Vagina (tissue), 2 donors: Measurements from ENCODE around the gene RGPD8. TPM values are rescaled to one million over a fixed set of nuclear protein-coding genes. Genes with fewer than 3 reads are reported as not detected.

ENCODE experiments used
- DNase-seq, 2 donors: peaks; one replicate each; pipeline ENCODE4 v3.0.0-alpha.2; 2017; ENCODE audit errors: extremely low spot score in 2 of 2
- H3K27ac ChIP-seq: fragments of 200-600 bp; sonication (generic); one replicate; pipeline ENCODE4 v1.5.1; 2019
- H3K27me3 ChIP-seq: fragments of 200-600 bp; sonication (generic); one replicate; pipeline ENCODE4 v1.5.1; 2019
- H3K36me3 ChIP-seq, 2 donors: fragments of 200-600 bp; sonication (generic); one replicate each; pipeline ENCODE4 v1.5.1; 2017 to 2019
- H3K4me1 ChIP-seq: fragments of 200-600 bp; sonication (generic); one replicate; pipeline ENCODE4 v1.5.1; 2019
- H3K4me3 ChIP-seq, 2 donors: fragments of 200-600 bp; sonication (generic); 1 replicate in 1 of 2; 2 replicates in 1 of 2; pipeline ENCODE4 v1.5.1; 2016 to 2019
- H3K9me3 ChIP-seq: fragments of 200-600 bp; sonication (generic); one replicate; pipeline ENCODE4 v1.5.1; 2019
- POLR2A ChIP-seq, 2 donors: fragments of 450-650 bp; IDR thresholded peaks; one replicate each; pipeline ENCODE4 v1.6.1; 2017; ENCODE audit warnings: antibody characterized with exemption in 2 of 2, mild to moderate bottlenecking in 2 of 2, moderate library complexity in 2 of 2
- POLR2AphosphoS5 ChIP-seq, 2 donors: sonication (generic); formaldehyde crosslinking; IDR thresholded peaks; one replicate each; pipeline ENCODE4 v1.9.0; 2017; ENCODE audit warnings: antibody characterized with exemption in 2 of 2, mild to moderate bottlenecking in 2 of 2, low read depth in 1 of 2; ENCODE audit not compliant: insufficient read depth in 1 of 2
- intact Hi-C: fragments of 100-400 bp; cut with DNase I; formaldehyde crosslinking; loops from one replicate; pipeline ENCODE4 v1.15.1; 2023
- total RNA-seq: library from RNA; depleted of rRNA; stranded (reverse); fragments of >200 nt; gene quantifications from one replicate; pipeline ENCODE4 v1.2.3, GENCODE V29; 2016
- TF ChIP-seq, protein P1 (sequence below), 3 experiments: fragments of 450-650 bp in 2 of 3; fragments of 200-600 bp in 1 of 3; sonication (generic) in 1 of 3; IDR thresholded peaks; one replicate each; pipeline ENCODE4 v1.5.1; 2017 to 2019; ENCODE audit warnings: antibody characterized with exemption in 3 of 3, mild to moderate bottlenecking in 2 of 3, moderate library complexity in 2 of 3

The RGPD8 gene
- total RNA-seq, 1 donor from 2014 or later, result 26.3 TPM

DNA sequence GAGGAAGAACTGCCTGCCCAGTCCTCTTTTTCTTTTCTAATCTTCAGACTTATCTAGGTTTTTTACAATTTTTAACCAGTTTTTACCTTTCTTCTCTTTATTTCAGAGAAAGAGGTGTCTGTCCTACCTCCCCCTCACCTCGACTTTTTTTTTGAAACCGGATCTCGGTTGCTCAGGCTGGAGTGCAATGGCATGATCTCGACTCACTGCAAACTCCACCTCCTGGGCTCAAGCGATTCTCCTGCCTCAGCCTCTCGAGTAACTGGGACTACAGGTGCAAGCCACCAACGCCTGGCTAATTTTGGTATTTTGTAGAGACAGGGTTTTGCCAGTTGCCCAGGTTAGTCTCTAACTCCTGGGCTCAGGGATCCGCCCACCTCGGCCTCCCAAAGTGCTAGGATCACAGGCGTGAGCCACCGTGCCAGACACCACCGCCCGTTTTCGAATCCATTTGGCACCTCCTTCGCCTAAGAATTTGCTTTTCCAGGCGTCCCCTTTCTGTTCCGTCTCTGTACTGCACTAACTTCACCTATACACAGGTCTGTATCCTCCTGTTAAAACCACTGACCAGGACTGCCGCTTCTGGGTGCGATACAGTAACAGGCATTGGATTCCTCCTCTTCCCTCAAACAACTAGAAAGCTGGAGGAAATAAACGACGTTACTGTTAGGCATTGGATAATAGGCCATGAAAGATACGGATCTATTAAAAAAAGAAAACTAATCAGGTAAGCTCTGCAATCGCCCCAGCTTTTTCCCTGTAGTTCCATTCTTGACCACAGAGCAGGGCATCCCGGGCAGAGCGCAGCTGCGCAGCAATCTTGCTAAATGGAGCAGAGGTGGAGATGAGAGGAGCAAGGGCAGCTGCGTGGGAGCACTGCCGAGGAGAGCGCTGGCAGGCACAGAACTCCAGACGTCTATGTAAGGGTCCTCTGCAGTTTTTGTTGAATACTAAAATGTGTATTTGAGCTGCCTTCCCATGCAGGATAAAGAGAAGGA, 88.1 kb downstream of the RGPD8 start:
- intact Hi-C loops, result no loop called here
- no peak for TF ChIP-seq POLR2A (IDR thresholded peaks at IDR 0.05)

DNA sequence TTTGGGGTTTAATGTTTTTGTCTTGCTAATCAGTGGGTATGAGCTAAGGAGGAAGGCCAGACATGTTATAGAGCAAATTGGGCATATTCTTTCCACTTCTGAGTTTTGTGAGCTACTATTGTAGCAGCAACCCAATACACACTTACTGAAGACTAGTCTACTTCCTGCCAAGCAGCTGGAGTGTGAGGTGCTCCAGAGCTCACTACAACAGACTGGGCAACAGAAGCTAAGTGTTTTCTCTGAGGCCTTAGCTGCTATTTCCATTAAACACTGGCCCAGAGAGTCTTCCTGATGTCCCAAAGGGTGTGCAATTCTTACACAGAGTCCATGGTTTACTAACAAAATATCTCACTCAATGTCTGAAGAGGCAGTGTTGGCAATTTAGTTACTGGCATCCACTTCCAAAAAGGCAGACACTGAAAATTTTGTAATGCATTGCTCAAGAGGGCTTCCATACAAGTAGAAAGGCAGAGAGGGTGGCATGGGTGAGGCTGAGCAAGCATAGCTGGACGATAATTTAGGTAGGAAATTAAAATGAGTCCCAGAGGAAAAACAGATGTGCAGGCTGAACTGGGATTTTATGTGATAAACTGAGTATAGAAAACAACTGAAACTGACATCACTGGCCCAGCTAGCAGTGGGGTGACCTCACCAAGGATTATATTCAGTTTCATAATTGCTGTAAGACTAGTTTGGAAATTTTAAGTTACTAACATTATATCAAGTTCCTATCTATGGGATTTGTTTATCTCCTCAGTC, 89.4 kb downstream of the RGPD8 start:
- Histone ChIP-seq H3K27ac (no peak overlapping the region), H3K36me3 (no peaks in the 10 kb centered on the region), H3K4me1 (no peaks in the 10 kb centered on the region), H3K9me3 (no peaks in the 10 kb centered on the region), H3K4me3 (no peak overlapping the region), H3K27me3 (no peaks in the 10 kb centered on the region)
- no peak for TF ChIP-seq POLR2A (IDR thresholded peaks at IDR 0.05)
- TF ChIP-seq, protein P1, sequence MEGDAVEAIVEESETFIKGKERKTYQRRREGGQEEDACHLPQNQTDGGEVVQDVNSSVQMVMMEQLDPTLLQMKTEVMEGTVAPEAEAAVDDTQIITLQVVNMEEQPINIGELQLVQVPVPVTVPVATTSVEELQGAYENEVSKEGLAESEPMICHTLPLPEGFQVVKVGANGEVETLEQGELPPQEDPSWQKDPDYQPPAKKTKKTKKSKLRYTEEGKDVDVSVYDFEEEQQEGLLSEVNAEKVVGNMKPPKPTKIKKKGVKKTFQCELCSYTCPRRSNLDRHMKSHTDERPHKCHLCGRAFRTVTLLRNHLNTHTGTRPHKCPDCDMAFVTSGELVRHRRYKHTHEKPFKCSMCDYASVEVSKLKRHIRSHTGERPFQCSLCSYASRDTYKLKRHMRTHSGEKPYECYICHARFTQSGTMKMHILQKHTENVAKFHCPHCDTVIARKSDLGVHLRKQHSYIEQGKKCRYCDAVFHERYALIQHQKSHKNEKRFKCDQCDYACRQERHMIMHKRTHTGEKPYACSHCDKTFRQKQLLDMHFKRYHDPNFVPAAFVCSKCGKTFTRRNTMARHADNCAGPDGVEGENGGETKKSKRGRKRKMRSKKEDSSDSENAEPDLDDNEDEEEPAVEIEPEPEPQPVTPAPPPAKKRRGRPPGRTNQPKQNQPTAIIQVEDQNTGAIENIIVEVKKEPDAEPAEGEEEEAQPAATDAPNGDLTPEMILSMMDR (IDR thresholded peaks at IDR 0.05), result no peak
- no peak for TF ChIP-seq POLR2AphosphoS5 (IDR thresholded peaks at IDR 0.05; ENCODE audit: insufficient read depth in 1 of 2, low read depth in 1 of 2)
- no peak for DNase-seq
- intact Hi-C loops, result no loop called here

More for the DNA sequence above, 88.1 kb downstream of the RGPD8 start:
- H3K4me3 ChIP-seq, result no peak overlapping the region
- H3K4me1 ChIP-seq, result no peaks in the 10 kb centered on the region
- H3K27me3 ChIP-seq, result no peaks in the 10 kb centered on the region
- DNase-seq, result no peak
- H3K27ac ChIP-seq, result no peak overlapping the region
- no peaks in the 10 kb centered on the region for H3K9me3 ChIP-seq
- H3K36me3 ChIP-seq, result no peaks in the 10 kb centered on the region

DNA sequence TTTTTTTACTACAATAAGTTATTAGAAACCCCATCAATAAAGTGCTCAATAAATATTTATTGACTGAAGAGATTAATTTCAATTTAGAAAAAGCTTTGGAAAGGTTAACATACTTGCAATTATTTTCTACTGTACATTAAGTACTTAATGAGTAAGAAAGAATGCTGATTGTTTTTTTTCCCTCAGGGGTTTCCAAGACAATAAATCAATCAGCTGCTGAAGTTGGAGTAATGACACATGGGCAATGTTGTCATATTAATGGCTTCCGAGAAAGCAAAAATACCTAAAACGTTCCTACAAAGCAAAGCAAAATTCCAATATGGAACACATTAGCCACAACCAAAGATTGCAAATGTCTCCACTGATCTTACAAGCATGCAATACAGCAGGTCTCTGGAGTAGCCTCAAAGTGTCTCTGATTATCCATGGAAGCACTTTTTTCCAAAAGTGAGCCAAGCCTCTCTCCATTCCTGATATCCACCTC, 91.3 kb downstream of the RGPD8 start:
- TF ChIP-seq POLR2A (IDR thresholded peaks at IDR 0.05) (no peak), POLR2AphosphoS5 (IDR thresholded peaks at IDR 0.05; ENCODE audit: insufficient read depth in 1 of 2, low read depth in 1 of 2) (no peak)
- TF ChIP-seq, protein P1 (IDR thresholded peaks at IDR 0.05), result no peak
- intact Hi-C loops, result no loop called here
- Histone ChIP-seq H3K36me3 (no peaks in the 10 kb centered on the region), H3K4me1 (no peaks in the 10 kb centered on the region), H3K27ac (no peak overlapping the region), H3K9me3 (no peaks in the 10 kb centered on the region), H3K4me3 (no peak overlapping the region), H3K27me3 (no peaks in the 10 kb centered on the region)
- no peak for DNase-seq

DNA sequence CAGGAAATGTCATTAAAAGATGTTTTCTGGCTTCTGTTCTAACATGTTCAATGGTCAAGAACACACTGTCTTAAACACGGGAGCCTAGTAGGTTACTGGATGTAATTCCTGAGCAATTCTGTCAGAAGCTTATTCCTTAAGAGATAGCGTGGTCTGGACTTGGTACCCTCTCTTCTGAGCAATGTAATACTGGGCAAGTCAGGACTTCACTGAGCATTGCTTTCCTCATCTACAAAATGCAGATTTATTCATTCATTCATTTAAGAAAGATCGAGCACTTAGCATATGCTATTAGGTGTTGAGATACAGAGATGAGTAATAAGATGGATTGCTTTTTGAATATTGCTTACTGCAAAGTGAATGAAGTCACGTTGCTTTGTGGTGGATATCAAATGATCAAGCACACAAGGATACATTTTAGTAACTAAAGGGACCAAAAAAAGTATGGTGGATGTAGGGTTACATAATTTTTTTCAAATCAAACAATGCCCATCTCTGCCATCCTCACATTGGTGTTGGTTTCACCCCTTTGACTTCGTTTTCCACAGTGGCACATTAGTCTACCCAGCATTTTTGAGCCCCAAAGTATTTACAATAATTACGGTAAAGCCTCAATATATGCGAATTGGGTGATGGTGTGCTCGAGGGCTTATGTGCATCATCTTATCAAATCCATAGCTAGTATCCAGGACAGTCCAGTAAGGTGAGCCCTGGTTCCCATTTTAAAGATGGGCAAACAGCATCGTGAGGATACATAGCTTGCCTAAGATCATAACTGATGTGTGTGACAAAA, 92.8 kb downstream of the RGPD8 start:
- Histone ChIP-seq H3K4me3 (no peak overlapping the region), H3K27ac (no peak overlapping the region), H3K4me1 (no peaks in the 10 kb centered on the region), H3K9me3 (no peaks in the 10 kb centered on the region), H3K36me3 (no peaks in the 10 kb centered on the region), H3K27me3 (no peaks in the 10 kb centered on the region)
- DNase-seq, result no peak
- intact Hi-C loops, result no loop called here
- TF ChIP-seq POLR2A (IDR thresholded peaks at IDR 0.05), result no peak
- TF ChIP-seq, protein P1 (IDR thresholded peaks at IDR 0.05), result no peak
- no peak for TF ChIP-seq POLR2AphosphoS5 (IDR thresholded peaks at IDR 0.05; ENCODE audit: insufficient read depth in 1 of 2, low read depth in 1 of 2)

DNA sequence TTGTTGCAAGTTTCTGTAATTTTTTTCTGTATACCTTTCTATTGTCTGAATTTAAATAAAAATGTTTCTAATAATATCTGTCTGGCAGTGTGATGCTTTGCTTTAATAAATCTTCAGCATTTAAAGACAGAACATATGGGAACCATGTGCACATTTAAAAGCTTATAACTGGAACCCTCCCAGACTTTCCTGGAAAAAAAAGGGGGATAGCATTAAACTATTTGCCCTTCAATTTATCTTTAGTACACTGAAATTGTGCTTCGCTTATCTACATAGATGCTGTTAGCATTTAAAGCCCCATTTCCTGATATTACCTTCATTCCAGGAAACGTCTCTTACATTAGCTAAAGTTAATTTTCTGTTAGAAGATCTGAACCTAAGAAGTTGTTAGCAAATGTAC, 93.5 kb downstream of the RGPD8 start:
- TF ChIP-seq, protein P1 (IDR thresholded peaks at IDR 0.05), result no peak
- TF ChIP-seq POLR2A (IDR thresholded peaks at IDR 0.05), result no peak
- TF ChIP-seq POLR2AphosphoS5 (IDR thresholded peaks at IDR 0.05; ENCODE audit: insufficient read depth in 1 of 2, low read depth in 1 of 2), result no peak
- intact Hi-C loops, result no loop called here
- no peak overlapping the region for H3K4me3 ChIP-seq
- H3K27me3 ChIP-seq, result no peaks in the 10 kb centered on the region
- no peaks in the 10 kb centered on the region for H3K4me1 ChIP-seq
- H3K9me3 ChIP-seq, result no peaks in the 10 kb centered on the region
- H3K27ac ChIP-seq, result no peak overlapping the region
- H3K36me3 ChIP-seq, result no peaks in the 10 kb centered on the region
- DNase-seq, result no peak
